ENCODE measurements around the gene PAX2.

PAX2 gene

DNA sequence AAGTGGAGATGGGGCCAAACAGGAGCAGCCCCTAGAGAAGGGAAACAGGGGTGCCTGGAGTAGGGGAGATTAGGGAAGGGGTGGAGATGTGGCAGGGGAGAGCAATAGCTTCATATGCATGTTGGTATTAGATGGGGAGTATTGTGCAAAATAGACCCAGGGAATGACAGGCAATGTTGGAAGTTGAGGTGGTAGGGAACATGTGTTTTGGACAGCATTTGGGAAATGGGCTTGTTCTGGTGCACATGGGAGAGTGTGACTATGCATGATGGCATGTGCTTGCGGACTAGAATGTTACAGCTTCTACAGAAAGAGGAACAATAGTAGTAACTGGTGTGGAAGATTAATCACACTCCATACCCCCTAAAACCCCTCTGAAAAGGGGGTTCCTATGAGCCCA is 10.4 kb downstream of the PAX2 start:
- DNase-seq (ENCODE audit: low spot score), result no peak

DNA sequence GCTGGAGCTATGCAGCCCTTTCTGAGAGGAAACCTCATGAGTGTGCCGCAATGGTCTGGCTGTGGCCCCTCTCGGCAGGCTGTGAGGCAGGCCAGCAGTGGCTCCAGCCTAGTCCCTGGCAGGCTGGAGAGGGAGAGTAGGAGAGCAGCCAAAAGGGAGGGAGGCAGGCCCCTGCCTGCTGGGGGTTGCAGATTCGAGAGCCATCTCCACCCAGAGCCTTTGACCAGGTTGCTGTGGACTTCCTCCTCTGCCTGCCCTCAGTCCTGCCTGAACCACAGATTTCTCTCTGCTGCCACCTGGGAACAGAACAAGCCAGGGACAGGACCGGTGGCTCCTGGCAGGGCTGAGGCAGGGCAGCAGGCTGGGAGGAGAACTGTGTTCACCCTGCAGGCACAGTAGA is 13.9 kb downstream of the PAX2 start:
- no peak for DNase-seq (ENCODE audit: low spot score)

GRCh38 chr10:100760726-100761125 is 15.3 kb downstream of the PAX2 start:
- DNase-seq (ENCODE audit: low spot score), result no peak

DNA sequence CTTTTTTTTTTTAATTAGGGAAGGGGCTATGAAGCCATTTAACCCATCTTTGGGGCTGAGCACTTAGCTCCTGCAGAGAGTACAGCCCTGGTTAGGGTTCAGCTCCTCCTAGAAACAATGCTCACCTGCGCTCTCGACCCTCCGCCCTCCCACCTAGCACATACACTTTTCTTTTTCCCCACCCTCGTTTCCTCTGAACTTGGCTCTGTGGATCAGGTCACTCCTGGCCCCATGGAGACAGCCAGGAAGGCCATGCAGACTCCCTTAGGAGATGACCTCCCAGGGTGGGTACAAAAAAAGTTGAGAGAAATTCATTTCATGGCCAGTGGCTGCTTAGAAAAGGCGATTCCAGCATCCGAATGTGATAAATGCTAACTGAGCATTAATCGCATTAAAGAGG is 15.8 kb downstream of the PAX2 start:
- DNase-seq (ENCODE audit: low spot score), result no peak

DNA sequence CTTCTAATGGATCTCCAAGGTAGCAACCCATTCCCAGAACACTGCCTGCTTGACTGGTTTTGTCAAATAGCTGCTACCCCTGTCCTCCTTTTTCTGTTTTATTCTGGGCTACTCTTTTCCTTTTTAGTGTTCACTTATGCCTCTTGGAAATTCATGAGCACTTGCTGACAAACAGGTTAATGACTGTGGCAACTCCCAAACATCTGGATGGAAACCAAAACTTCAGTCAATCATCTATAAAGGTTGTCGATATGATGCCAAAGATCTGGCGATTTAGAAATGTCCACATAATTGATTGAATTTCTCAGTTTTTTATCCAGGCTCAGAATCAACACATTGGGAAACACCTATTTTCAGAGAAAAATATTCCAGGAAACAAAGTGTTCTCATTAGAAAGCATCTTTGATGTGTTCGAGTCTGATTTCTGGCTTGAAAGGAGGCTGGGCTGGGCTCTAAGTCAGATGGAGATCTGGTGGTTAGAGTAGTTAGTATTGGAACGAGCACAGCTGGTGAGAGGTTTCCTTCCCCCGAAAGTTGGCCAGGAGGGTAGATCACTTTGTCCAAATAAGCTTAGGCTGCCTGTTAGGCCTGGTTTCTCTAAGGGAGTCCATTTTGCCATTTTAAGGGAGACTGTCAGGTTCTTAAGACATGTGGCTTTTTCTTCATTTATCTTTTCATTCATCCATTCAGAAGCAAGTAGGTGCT is 17.8 kb downstream of the PAX2 start:
- no peak for DNase-seq (ENCODE audit: low spot score)

DNA sequence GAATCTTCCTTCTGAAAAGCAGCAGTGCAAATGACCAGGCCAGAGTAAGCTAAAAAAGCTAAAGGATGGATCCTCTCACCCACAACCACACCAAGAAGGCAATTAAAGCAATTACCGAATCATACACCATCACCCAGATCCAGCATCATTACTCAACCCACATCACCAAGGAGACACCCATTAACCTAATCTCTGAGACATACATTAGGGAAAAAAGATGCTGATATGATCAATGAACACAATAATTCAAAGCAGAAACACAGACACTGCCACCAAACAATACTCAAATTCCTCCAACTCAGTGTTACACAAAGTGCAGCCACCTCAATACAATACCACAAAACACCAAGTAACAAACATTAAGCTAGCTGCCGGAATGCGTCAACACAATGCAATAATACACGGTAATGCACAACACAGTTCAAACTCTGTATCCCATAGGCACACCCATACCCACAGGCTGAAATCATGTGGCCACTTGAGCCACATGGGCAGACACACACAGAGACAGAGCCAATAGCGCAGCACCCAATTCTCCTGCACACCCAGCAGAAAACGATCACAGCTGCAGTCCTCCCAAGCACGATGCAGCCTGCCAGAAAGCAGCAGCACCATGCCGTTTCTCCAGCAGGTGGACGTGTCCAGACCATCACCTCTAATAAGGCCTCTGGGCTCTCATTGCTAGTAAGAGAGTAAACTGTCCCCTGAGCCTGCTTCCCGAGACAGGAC is 21.5 kb downstream of the PAX2 start:
- DNase-seq (ENCODE audit: low spot score), result no peak

- no peak for DNase-seq (ENCODE audit: low spot score)
These were observed 22.0 kb downstream of the PAX2 start for GRCh38 chr10:100767422-100767775.

DNA sequence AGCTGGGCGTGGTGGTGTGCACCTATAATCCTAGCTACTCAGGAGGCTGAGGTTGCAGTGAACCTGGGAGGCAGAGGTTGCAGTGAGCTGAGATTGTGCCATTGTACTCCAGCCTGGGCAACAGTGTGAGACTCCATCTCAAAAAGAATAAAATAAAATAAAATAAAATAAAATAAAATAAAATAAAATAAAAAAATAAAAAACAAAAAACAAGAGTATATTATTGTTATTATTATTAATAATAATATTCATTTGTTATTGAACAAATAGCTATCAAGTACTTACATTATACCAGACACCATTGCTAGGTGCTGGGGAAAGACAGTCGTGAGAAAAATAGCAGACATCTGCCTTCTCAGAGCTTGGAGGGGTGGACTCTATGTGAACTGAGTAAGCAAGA is 24.1 kb downstream of the PAX2 start:
- no peak for DNase-seq (ENCODE audit: low spot score)

GRCh38 chr10:100773646-100774045 is 28.3 kb downstream of the PAX2 start:
- DNase-seq (ENCODE audit: low spot score), result no peak

DNA sequence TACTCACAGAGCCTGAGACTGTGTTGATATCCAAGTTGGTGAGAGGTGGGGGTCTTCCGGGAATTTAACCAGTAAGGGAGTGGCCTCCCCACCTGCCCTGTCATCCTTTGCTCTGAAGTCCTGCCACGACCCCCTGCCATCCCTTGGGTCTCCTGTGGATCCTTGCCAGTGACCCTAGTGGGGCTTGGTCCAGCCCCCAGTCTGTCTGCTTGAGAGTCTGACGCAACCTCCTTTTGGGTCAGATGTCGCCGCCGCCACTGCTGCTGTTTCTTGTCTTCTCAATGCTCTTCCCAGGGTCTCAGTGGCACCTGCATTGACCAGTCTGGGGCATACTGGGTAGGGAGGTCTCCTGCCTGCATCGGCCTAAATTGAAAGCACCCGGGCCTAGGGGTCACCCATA is 28.8 kb downstream of the PAX2 start:
- no peak for DNase-seq (ENCODE audit: low spot score)

DNA sequence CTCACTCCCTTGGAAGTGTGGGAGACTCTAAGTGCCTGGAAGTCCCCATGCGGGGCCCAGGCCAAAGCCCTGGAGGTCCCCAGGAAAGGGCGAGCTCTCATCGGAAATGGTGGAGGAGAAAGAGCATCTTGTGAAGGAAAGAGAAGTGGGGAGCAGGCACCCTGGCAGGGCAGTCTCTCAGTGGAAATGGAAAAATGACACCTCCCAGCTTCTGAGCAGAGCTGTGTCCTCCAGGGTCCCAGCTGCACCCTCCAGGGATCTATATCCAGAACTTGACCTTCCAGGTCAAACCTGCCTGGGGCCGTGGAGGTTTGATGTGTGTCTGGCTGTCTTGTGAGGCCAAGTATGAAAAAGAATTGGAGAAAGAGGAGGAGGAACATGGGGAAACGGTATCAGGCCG is 29.5 kb downstream of the PAX2 start:
- no peak for DNase-seq (ENCODE audit: low spot score)

DNA sequence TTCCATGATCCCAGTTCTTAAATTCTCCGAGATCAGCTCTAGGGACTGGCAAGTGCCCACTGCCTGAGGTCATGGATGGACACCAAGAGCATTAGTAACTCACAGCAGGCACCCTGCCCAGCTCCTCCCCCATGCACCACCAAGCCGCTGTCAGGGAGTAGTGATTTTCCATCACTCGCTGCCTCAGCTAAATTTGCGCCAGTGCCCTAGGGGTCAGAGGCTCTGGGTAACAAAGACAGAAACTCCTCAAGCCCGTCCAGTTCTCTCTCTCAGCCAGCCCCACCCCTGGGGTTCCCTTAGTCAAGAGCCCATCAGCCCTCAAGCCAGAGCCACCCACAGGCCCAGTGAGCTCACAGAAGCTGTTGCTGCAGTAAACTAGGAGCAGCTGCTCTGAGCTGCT is 30.0 kb downstream of the PAX2 start:
- DNase-seq (ENCODE audit: low spot score), result no peak

GRCh38 chr10:100775871-100776270 is 30.5 kb downstream of the PAX2 start:
- no peak for DNase-seq (ENCODE audit: low spot score)

- no peak for DNase-seq (ENCODE audit: low spot score)
These were observed 31.3 kb downstream of the PAX2 start for GRCh38 chr10:100776671-100777070.

DNA sequence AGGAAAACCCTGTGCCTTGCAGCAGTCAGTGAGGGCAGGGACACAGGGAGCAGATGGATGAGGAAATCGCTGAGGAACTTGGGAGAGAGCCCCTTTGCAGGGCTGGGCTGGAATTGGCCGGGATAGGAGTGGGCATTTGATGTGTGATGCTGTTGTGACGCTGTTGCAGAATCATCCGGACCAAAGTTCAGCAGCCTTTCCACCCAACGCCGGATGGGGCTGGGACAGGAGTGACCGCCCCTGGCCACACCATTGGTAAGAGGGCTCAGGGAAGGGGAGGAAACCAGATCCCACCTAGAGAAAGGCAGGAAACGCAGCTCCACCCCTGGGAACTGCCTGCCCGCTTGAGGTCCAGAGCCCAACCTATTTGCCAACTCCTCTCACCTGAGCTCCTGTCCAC is 33.9 kb downstream of the PAX2 start:
- no peak for DNase-seq (ENCODE audit: low spot score)

DNA sequence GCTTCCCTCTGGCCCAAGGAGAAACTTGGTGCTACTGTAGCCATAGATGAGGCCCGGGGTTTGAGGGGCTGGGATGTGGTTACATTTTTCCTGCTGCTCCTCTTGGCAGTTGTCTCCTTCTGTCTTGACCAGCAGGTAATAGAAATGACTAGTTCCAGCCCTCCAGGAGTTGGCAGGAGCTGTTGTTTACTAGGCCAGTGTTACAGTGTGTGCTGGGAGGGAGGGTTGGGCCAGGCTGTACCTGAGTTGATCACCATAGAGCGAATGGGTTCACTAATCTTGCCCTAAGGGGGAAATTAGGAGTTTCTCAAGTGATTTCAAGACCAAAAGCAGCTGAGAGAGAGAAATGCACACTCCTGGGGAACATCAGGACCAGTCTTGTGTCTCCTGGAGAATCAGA is 34.9 kb downstream of the PAX2 start:
- no peak for DNase-seq (ENCODE audit: low spot score)

DNA sequence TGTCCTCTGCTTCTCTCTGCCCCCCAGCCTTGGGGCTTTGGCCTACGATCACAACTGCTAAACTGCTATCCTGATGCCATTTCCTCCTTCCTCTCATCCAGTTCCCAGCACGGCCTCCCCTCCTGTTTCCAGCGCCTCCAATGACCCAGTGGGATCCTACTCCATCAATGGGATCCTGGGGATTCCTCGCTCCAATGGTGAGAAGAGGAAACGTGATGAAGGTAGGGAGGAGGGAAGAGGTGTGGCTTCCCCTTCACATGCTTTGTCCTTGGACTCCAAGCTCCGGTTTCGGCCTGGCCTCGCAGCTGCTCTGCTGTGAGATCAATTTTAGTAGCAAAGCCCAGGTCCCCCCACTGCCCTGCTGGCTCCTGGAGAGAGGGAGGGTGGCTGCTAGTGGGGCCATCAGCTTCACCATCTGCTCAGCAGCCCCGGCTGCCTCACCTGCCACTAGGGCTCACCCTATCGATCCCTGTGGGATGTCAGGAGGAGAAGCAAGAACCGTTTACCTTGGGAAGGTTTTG is 35.8 kb downstream of the PAX2 start:
- no peak for DNase-seq (ENCODE audit: low spot score)

DNA sequence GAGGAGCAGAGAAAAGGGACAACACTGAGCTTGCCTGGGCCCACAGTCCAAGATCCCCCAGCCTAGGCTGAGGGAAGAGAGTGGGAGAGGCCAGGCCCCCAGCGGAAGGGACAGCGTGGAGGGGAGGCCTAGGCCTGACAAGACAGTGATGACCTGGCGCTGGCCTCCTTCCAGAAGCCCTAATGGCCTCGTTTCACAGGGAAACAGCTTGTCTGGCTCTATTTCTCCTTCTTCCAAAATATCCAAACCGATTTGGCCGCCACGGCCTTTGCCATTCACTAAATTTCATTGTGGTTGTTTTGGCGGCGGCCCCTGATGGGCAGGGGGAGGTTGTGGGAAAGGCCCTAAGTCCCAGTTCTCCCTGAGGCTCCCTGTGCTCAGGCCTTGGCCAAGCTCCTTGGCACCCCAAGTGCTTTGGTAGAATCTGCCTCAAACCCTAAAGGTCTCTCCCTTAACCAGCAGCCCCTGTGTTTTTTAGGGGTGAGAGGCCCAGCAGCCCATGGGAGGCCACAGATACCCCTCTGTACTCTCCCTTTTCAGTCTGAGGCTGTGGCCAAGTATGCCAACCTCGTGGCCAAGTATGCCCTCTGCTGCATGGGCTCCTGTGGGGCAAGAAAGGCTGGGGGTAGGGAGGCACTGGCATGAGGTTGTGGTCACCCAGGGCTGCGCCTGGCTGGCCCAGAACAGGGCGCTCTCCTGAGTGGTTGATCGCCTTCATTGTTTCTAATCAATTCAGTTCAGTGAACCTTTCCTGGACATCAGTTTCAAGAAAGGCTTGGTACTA is 37.3 kb downstream of the PAX2 start:
- DNase-seq (ENCODE audit: low spot score), result no peak

- DNase-seq (ENCODE audit: low spot score), result no peak
These were observed 38.7 kb downstream of the PAX2 start for GRCh38 chr10:100784126-100784525.

DNA sequence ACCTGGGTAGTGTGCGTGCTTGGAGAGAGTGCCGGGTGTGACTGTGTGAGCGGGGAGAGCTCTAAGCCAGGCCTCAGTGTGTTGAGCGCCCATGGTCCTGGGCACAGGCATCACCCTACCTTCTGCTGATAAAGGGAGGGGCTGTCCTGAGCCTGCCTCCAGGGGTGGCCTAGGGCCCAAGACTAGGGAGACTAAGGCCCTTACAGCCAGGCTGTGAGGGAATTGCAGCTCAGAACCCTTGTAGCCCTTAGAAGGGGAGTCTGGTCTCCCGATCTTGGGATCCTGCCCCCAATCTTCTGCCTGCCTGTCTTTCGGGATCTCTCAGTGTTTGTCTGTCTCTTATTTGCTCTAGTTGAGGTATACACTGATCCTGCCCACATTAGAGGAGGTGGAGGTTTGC is 41.2 kb downstream of the PAX2 start:
- no peak for DNase-seq (ENCODE audit: low spot score)

DNA sequence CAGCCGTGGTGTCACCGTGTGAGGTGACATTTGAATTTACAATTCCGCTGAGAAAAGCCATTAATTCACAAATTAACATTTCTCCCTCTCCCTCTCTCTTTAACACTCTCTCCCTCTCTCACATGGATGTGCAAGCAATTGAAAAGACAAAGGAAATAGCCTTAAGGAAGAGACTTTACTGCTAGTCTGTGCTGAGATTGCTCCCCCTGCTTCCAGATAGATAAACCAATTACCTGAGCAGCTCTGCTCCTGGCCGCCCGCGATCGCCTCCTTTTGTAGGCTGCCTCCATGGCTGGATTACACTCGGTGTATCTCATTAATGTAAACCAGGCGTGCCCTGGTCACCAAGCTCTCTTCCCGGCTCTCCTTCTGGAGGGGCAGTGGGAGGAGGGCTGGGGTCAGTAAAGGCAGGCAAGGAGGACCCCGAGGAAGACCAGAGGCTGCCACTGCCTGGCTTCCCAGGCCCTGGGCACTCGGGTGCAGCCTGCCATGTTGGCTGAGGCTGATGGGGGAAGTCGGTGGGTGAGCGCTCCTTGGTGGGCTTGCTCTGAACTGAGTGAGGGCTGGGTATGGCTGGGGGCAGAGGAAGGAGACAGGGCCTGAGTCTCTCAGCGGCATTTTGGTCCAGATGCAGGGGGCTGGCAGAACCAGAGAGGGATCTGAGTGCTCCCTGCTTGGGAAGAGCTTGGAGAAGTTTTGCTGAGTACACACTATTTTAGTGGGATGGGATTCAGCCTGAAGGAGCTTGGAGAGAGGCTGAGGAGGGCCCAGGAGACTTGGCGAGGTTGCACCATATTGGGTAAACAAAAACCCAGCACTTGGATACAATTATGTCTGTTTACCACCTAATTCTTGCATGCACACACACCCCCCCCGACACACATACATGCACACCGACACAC is 42.9 kb downstream of the PAX2 start:
- DNase-seq (ENCODE audit: low spot score), result no peak

DNA sequence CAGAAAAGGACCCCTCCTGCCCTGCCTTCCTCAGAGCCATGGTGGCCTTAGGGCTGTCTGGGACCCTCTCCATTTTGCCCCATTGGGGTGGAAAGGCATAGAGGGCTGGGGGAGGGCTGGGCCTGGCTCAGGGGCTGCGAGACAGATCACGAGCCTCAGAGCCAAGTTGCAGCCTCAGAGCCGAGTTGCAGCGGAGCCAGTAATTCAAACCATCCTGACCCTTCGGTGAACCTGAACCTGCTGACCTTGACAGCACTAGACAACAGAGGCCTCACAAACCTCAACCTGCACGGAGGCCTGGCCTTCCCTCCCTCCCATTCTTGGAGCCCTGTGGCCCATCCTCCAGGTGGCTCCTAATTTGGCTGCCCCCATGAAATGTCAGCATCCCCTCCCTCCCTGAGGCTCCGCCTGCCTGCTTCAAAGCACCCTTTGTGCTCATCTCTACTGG is 45.4 kb downstream of the PAX2 start:
- DNase-seq (ENCODE audit: low spot score), result no peak
